HG02610 (cell line): ENCODE results near the gene MKI67.

Experiments used
- ATAC-seq: cut with Tn5 transposase; IDR thresholded peaks from one replicate; pipeline ENCODE4 v1.9.1; 2021; ENCODE audit warnings: mild to moderate bottlenecking, moderate library complexity; ENCODE audit not compliant: unreplicated experiment

The MKI67 gene

GRCh38 chr10:128068398-128069285 is 57.6 kb downstream of the MKI67 start:
- no peak for ATAC-seq

GRCh38 chr10:128067691-128068397 is 58.4 kb downstream of the MKI67 start:
- ATAC-seq, result no peak

DNA sequence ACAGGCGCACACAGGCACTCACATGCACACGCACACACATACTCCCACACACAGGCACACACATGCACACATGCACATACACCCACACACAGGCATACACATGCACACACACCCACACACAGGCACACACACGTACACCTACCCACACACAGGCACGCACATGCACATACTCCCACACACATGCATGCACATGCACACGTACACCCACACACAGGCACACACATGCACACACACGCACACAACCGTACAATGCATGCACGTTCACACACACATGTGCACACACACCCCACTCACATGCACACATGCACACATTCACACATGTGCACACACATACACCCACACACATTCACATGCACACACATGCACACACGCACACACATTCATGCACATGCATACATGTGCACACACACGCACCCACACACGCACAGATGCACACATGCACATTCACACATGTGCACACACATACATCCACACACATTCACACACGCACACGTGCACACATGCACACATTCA is 59.3 kb downstream of the MKI67 start:
- ATAC-seq, result no peak

GRCh38 chr10:128065881-128066534 is 60.2 kb downstream of the MKI67 start:
- ATAC-seq, result no peak

GRCh38 chr10:128064970-128065580 is 61.1 kb downstream of the MKI67 start:
- peak; percentile 45 for ATAC-seq

GRCh38 chr10:128064108-128064969 is 61.9 kb downstream of the MKI67 start:
- ATAC-seq, result peak; percentile 61

- ATAC-seq, result peak; percentile 19
Measured at GRCh38 chr10:128063736-128064107, 62.5 kb downstream of the MKI67 start.

GRCh38 chr10:128062881-128063563 is 63.2 kb downstream of the MKI67 start:
- peak; percentile 29 for ATAC-seq

DNA sequence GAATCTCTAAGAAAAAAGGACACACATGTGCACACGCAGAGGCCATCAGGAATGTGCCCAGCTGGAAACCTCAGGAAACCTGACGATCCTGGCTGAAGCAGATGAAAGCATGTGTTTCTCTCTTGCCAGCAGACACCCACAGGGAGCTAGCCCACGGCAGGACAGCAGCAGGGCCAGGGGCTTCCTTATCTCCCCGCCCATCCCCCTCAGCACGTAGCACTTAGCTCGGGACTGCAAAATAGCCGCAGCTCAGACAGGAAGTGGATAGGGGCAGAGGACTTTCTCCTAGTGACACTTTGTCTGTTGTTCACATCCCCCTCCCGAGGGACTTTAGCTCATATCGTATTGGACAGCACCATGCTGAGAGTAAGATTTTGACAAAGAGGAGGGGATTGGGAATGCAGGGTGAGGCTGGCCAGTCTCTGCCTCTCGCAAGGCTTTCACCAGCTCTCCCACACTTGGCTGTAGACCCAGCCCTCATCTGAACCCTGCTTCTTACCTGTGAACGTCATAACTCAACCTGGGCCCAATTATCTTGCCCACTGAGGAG is 63.8 kb downstream of the MKI67 start:
- ATAC-seq, result no peak

DNA sequence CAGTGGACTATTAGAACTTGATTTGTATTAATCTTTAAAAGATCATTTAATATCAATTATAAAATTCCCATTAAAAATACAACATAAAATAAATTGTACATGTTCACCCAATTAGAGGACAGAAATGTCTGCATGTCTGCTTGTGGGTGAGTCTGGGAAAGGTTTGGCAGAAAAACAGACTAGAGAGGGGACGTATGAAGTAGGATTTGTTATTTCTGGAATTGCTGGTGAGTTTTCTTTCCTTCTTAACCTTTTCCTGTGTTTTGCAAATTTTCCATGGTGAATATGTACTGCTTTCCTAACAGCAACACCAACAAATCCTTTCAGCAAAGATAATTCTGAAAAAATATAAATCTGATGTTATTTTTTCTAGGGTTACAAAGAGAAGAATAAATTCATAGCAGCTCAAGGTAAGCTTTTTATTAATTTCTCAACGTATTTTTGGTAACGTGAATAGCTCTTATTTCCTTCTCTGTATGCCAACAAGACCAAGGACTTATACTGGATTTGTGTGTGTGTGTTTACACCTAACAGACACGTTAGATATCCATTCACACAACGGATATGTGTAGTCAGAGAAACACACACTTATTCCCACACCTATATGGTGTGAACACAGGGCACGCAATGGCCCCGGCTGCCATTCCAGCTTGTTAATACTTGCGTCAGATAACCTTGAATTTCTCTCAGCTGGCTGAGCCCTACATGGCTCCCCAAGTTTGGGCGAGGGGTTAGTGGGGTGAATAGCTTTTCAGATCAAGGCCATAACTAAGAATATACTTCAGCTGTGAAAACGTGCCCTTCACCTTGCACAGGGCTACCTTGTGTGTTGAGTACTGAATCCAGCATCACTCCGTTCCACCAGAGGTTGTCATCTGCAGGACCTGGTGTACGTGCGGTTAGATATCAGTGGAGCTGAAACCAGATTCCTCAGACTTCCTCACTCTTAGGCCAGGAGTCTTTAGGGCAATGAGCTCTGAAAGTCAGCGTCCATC is 64.6 kb downstream of the MKI67 start:
- no peak for ATAC-seq

DNA sequence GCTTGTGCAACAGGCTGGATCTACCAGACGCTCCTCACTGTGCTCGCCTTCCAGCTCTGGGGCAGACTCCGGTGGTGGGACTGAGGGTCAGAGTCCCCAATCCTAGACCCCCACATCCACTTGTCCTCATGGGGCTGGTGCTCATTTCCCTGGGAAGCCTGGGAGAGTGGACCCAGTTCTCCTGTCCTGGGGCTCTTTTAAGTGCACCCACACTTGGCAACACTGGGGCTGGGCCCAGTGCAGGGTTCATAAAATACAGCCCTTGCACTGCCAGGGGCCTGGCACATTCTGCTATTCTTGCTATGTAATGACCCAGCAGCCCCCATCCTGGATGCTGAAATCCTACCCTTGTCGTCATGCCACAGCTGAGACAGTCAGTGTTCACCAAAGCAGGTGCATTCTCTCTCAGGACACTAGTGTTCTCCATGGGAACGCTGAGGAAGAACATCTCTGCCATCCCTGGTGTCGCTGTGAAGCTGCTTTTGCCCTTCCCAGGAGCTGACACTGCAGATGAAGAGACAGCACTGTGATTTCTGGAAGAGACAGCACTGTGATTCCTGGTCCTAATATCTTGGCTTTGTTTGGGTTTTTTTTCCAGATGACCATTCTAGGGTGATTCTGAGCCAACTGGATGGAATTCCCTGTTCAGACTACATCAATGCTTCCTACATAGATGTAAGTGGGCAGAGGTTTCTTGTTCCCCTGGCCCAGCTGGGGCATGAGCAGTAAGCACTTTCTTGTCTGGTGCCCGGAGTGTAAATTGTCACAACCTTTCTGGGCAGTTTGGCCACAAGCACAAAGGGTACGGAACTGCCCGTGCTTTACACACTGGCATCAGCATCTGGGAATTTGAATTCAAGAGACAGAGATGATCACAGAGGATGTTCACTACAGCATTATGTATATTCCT is 65.6 kb downstream of the MKI67 start:
- no peak for ATAC-seq

- no peak for ATAC-seq
Measured at GRCh38 chr10:128059982-128060293, 66.3 kb downstream of the MKI67 start.

- no peak for ATAC-seq
Measured at GRCh38 chr10:128059266-128059981, 66.8 kb downstream of the MKI67 start.

DNA sequence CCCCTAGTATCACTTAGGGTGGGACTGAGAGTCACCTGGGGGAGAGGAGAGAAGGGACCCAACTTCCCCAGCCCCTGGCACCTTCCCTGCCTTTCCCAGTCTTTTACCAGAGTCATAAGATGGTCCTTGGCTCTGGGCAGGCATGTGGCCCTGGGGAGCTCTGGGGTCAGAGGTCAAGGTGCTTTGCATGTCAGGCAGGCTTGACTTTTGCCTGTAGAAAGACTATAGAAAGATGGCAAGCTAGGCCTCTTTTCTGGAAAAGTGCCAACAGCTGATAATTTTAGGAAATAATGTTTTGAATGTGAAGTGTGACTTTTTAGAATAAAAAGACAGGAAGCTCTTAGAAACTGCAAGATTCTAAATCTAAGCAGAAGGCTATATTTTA is 67.5 kb downstream of the MKI67 start:
- ATAC-seq, result no peak

GRCh38 chr10:128058106-128058749 is 68.0 kb downstream of the MKI67 start:
- no peak for ATAC-seq
